Measurements from ENCODE around the gene XRCC2. TPM values are rescaled to one million over a fixed set of nuclear protein-coding genes. Genes with fewer than 3 reads are reported as not detected.

The XRCC2 gene
- total RNA-seq, 1 experiment from 2014 or later: 28.5 TPM

DNA sequence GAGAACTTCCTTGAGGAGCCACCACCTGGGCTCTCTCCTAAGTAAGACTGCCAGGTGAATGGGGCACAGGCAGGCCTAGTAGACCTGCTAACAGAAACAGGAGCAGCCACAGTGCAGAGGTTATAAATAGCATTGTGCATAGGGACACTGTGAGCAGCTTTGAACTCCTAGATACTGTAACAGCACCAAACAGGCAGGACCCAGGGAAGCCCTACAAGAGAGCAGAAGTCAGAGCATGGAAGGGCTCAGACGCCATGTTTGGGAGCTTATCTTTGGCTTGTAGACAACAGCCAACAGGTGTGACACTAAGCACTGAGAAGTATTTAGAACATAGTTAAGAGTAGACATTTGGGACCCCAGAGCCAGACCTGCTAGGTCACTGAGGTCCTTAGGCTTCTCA lies 14.5 kb downstream of the XRCC2 start:
- no peak for DNase-seq (ENCODE audit: low spot score)
- H3K27ac ChIP-seq (ENCODE audit: low read depth, low read length, poor library complexity, severe bottlenecking): no peak overlapping the region
- intact Hi-C loops (cut with micrococcal nuclease; ENCODE audit: unreplicated experiment): no loop called here
- H3K27me3 ChIP-seq (replicated peaks; ENCODE audit: insufficient read depth, low read depth, low read length, poor library complexity): no peaks in the 10 kb centered on the region
- no peak overlapping the region for H3K4me3 ChIP-seq (ENCODE audit: low read depth, low read length, poor library complexity, severe bottlenecking)
- peaks cover 20% of the 10 kb centered on the region for H3K36me3 ChIP-seq (ENCODE audit: insufficient read depth, low read length, poor library complexity, severe bottlenecking)
- H3K4me1 ChIP-seq (ENCODE audit: insufficient read depth, low read length, poor library complexity, severe bottlenecking): no peaks in the 10 kb centered on the region
- no peak for TF ChIP-seq EZH2 (IDR thresholded peaks at IDR 0.05; ENCODE audit: borderline replicate concordance, low read depth, low read length, poor library complexity, severe bottlenecking)
- TF ChIP-seq, protein P1, sequence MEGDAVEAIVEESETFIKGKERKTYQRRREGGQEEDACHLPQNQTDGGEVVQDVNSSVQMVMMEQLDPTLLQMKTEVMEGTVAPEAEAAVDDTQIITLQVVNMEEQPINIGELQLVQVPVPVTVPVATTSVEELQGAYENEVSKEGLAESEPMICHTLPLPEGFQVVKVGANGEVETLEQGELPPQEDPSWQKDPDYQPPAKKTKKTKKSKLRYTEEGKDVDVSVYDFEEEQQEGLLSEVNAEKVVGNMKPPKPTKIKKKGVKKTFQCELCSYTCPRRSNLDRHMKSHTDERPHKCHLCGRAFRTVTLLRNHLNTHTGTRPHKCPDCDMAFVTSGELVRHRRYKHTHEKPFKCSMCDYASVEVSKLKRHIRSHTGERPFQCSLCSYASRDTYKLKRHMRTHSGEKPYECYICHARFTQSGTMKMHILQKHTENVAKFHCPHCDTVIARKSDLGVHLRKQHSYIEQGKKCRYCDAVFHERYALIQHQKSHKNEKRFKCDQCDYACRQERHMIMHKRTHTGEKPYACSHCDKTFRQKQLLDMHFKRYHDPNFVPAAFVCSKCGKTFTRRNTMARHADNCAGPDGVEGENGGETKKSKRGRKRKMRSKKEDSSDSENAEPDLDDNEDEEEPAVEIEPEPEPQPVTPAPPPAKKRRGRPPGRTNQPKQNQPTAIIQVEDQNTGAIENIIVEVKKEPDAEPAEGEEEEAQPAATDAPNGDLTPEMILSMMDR (conservative IDR thresholded peaks at IDR 0.05; ENCODE audit: low read depth, low read length): no peak
- no TSS peak for BruUV-seq (replicated peaks)
- ChIA-PET CTCF (no interaction called here), POLR2A (ENCODE audit: low non-redundant PET) (no interaction called here)
- H3K9me3 ChIP-seq (ENCODE audit: low read depth, low read length, poor library complexity, severe bottlenecking): no peaks in the 10 kb centered on the region

DNA sequence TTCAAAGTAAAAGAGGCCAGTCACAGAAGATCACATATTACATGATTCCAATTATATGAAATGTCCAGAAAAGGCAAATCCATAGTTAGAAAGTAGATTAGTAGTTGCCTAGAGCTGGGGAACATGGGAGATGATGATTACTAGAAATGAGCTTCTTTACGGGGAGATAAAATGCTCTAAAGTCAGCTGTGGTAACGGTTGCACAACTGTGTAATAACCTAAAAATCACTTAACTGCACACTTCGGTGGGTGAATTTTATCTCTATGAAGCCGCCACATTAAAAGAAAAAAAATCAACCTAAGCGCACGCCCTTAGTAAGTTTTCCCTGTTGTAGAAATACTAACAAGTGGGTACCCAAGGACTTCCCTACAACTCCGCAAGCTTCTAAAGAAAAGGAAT lies 15.9 kb downstream of the XRCC2 start:
- H3K27me3 ChIP-seq (replicated peaks; ENCODE audit: insufficient read depth, low read depth, low read length, poor library complexity): no peaks in the 10 kb centered on the region
- H3K4me1 ChIP-seq (ENCODE audit: insufficient read depth, low read length, poor library complexity, severe bottlenecking): no peaks in the 10 kb centered on the region
- H3K36me3 ChIP-seq (ENCODE audit: insufficient read depth, low read length, poor library complexity, severe bottlenecking): peaks cover 25% of the 10 kb centered on the region
- ChIA-PET CTCF (no interaction called here), POLR2A (ENCODE audit: low non-redundant PET) (no interaction called here)
- TF ChIP-seq, protein P1 (conservative IDR thresholded peaks at IDR 0.05; ENCODE audit: low read depth, low read length): no peak
- no peak for TF ChIP-seq EZH2 (IDR thresholded peaks at IDR 0.05; ENCODE audit: borderline replicate concordance, low read depth, low read length, poor library complexity, severe bottlenecking)
- no peak overlapping the region for H3K27ac ChIP-seq (ENCODE audit: low read depth, low read length, poor library complexity, severe bottlenecking)
- intact Hi-C loops (cut with micrococcal nuclease; ENCODE audit: unreplicated experiment): no loop called here
- no TSS peak for BruUV-seq (replicated peaks)
- DNase-seq (ENCODE audit: low spot score): no peak
- no peak overlapping the region for H3K4me3 ChIP-seq (ENCODE audit: low read depth, low read length, poor library complexity, severe bottlenecking)
- no peaks in the 10 kb centered on the region for H3K9me3 ChIP-seq (ENCODE audit: low read depth, low read length, poor library complexity, severe bottlenecking)

DNA sequence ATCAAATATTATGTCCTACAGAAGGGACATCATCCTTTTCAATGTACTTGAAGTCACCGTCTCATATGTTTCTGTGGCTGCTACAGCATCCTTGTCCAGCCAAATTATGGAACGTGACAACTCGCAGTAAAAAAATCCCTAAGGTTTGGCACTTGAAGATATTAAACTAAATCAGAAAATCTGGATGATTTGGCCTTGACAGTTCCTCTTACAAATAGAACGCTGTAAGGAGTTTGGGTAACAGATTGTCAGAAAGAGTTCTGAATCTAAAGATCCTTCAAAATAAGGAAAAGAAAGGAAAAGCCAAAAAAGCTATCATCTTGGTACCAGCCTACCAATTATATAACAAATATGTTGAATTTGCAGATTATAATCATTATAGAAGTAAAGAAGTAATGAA lies 21.0 kb downstream of the XRCC2 start:
- POLR2A ChIA-PET (ENCODE audit: low non-redundant PET): no interaction called here

DNA sequence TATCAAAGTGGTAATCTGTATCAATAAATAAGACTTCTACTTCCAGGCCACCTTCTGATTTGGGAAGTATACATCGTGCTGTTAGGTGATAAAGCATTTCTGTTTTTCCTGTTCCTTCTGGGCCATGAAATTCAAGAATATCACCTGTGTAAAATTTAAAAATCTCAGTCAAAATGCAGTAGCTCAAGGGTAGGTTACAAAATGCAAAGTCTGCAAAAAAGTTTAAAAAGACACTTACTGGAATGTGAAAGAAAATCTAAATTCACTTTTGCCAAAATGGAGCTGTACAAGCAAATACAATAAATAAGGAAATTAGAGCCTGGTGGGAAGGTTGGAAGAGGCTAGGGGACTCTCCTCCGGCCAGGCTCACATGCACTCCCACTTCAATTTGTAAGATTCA lies 26.7 kb downstream of the XRCC2 start:
- CTCF ChIA-PET: no interaction called here
- POLR2A ChIA-PET (ENCODE audit: low non-redundant PET): no interaction called here
- intact Hi-C loops (cut with micrococcal nuclease; ENCODE audit: unreplicated experiment): no loop called here

More for the DNA sequence above, 21.0 kb downstream of the XRCC2 start:
- Histone ChIP-seq H3K9me3 (ENCODE audit: low read depth, low read length, poor library complexity, severe bottlenecking) (no peaks in the 10 kb centered on the region), H3K27me3 (replicated peaks; ENCODE audit: insufficient read depth, low read depth, low read length, poor library complexity) (no peaks in the 10 kb centered on the region), H3K4me1 (ENCODE audit: insufficient read depth, low read length, poor library complexity, severe bottlenecking) (no peaks in the 10 kb centered on the region), H3K36me3 (ENCODE audit: insufficient read depth, low read length, poor library complexity, severe bottlenecking) (peaks cover 33% of the 10 kb centered on the region), H3K4me3 (ENCODE audit: low read depth, low read length, poor library complexity, severe bottlenecking) (no peak overlapping the region), H3K27ac (ENCODE audit: low read depth, low read length, poor library complexity, severe bottlenecking) (no peak overlapping the region)
- CTCF ChIA-PET: no interaction called here
- no TSS peak for BruUV-seq (replicated peaks)
- no peak for TF ChIP-seq EZH2 (IDR thresholded peaks at IDR 0.05; ENCODE audit: borderline replicate concordance, low read depth, low read length, poor library complexity, severe bottlenecking)
- intact Hi-C loops (cut with micrococcal nuclease; ENCODE audit: unreplicated experiment): no loop called here
- no peak for DNase-seq (ENCODE audit: low spot score)

More for the DNA sequence above, 26.7 kb downstream of the XRCC2 start:
- Histone ChIP-seq H3K27me3 (replicated peaks; ENCODE audit: insufficient read depth, low read depth, low read length, poor library complexity) (no peaks in the 10 kb centered on the region), H3K4me3 (ENCODE audit: low read depth, low read length, poor library complexity, severe bottlenecking) (no peak overlapping the region), H3K4me1 (ENCODE audit: insufficient read depth, low read length, poor library complexity, severe bottlenecking) (no peaks in the 10 kb centered on the region), H3K27ac (ENCODE audit: low read depth, low read length, poor library complexity, severe bottlenecking) (no peak overlapping the region), H3K36me3 (ENCODE audit: insufficient read depth, low read length, poor library complexity, severe bottlenecking) (peaks cover 47% of the 10 kb centered on the region), H3K9me3 (ENCODE audit: low read depth, low read length, poor library complexity, severe bottlenecking) (no peaks in the 10 kb centered on the region)
- no TSS peak for BruUV-seq (replicated peaks)
- DNase-seq (ENCODE audit: low spot score): no peak
- TF ChIP-seq EZH2 (IDR thresholded peaks at IDR 0.05; ENCODE audit: borderline replicate concordance, low read depth, low read length, poor library complexity, severe bottlenecking): no peak
- TF ChIP-seq, protein P1 (conservative IDR thresholded peaks at IDR 0.05; ENCODE audit: low read depth, low read length): no peak
